ENCODE data around the gene PDF. TPM values are rescaled to one million over a fixed set of nuclear protein-coding genes. Genes with fewer than 3 reads are reported as not detected.

PDF gene
- total and polyA plus RNA-seq, 2 of the 13 experiments (the other 11 are each of a cell fraction or from before 2014, with no cell fraction given), result 12.4 to 48.8 TPM

- Histone ChIP-seq H3K27ac (ENCODE audit: extremely low read length, insufficient read depth, low read length) (no peak overlapping the region), H3K9me3 (ENCODE audit: low read length) (no peaks in the 10 kb centered on the region), H2AFZ (ENCODE audit: low read length) (no peak overlapping the region), H3K9ac (ENCODE audit: insufficient read depth, low read depth, low read length) (no peak overlapping the region), H3K4me3 (replicated peaks in 1 of 3; ENCODE audit: insufficient read depth in 1 of 3, low read depth in 2 of 3, low read length in 3 of 3) (no peak overlapping the region), H4K20me1 (ENCODE audit: insufficient read depth, low read length) (peaks cover 10% of the 10 kb centered on the region), H3K36me3 (replicated peaks in 1 of 2; ENCODE audit: control insufficient read depth in 1 of 2, insufficient read depth in 2 of 2, low read length in 2 of 2) (peaks cover 53 to 82% of the 10 kb centered on the region in 2 experiments), H3K4me2 (ENCODE audit: low read depth, low read length) (no peak overlapping the region), H3K79me2 (ENCODE audit: insufficient read depth, low read length) (peaks cover 20% of the 10 kb centered on the region), H3K4me1 (ENCODE audit: insufficient read depth, low read length) (peaks cover 22% of the 10 kb centered on the region), H3K27me3 (ENCODE audit: control insufficient read depth in 1 of 2, insufficient read depth in 2 of 2, low read length in 2 of 2) (no peaks in the 10 kb centered on the region)
- ChIA-PET CTCF (ENCODE audit: low intra/inter-chr PET ratio, low total read pairs) (no interaction called here), POLR2A (no interaction called here)
- WGBS (ENCODE audit: low lambda C conversion rate), result 97% methylated on average over 22 of the region's 22 CpGs
- in situ Hi-C loops (cut with HindIII; ENCODE audit: extremely low pct_ligation_motif_present, low pct_unique_long_range_greater_than_20kb), result no loop called here
- ATAC-seq (no peak), DNase-seq (ENCODE audit: low spot score) (no peak), FAIRE-seq (no peak)
- BruUV-seq (replicated peaks), result no TSS peak
- intact Hi-C loops (cut with micrococcal nuclease; ENCODE audit: unreplicated experiment), result no loop called here
- no peak for TF ChIP-seq REPIN1 (CRISPR knock-in tag; IDR thresholded peaks at IDR 0.05; ENCODE audit: borderline replicate concordance, low read depth)
- TF ChIP-seq ZNF841 (CRISPR knock-in tag; IDR thresholded peaks at IDR 0.05; ENCODE audit: borderline replicate concordance), result no peak
- no peak for TF ChIP-seq CREB3 (CRISPR knock-in tag; IDR thresholded peaks at IDR 0.05)
- no peak for TF ChIP-seq ZNF788 (CRISPR knock-in tag; IDR thresholded peaks at IDR 0.05; ENCODE audit: borderline replicate concordance)
- no peak for TF ChIP-seq RNF2 (conservative IDR thresholded peaks at IDR 0.05; ENCODE audit: low read depth)
- no peak for TF ChIP-seq SRSF9 (IDR thresholded peaks at IDR 0.05; ENCODE audit: borderline replicate concordance, insufficient read depth, low read depth, low read length, poor library complexity, severe bottlenecking)
- TF ChIP-seq AGO2 (optimal IDR thresholded peaks at IDR 0.05; ENCODE audit: low read depth, low read length), result peak; percentile 93
- TF ChIP-seq, protein P1, sequence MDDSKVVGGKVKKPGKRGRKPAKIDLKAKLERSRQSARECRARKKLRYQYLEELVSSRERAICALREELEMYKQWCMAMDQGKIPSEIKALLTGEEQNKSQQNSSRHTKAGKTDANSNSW (CRISPR knock-in tag; IDR thresholded peaks at IDR 0.05; ENCODE audit: borderline replicate concordance), result no peak
- TF ChIP-seq ZNF772 (CRISPR knock-in tag; IDR thresholded peaks at IDR 0.05), result no peak
- TF ChIP-seq ZBTB38 (CRISPR knock-in tag; IDR thresholded peaks at IDR 0.05), result 0 out of 2 replicates have a peak, but pooled peaks have one; percentile 27
- TF ChIP-seq ZBTB43 (CRISPR knock-in tag; conservative IDR thresholded peaks at IDR 0.05), result no peak
- TF ChIP-seq POLR2G (IDR thresholded peaks at IDR 0.05; ENCODE audit: low read depth, low read length), result peak; percentile 46; the same call in 1 of the 2 replicates
- 0 out of 2 replicates have a peak, but pooled peaks have one; percentile 19 for TF ChIP-seq ZNF687 (CRISPR knock-in tag; IDR thresholded peaks at IDR 0.05)
- TF ChIP-seq ZNF782 (CRISPR knock-in tag; IDR thresholded peaks at IDR 0.05; ENCODE audit: borderline replicate concordance), result no peak
- peak; percentile 31 for TF ChIP-seq AGO1 (IDR thresholded peaks at IDR 0.05; ENCODE audit: low read depth, low read length, poor library complexity, severe bottlenecking)
- TF ChIP-seq ATF3 (CRISPR knock-in tag; IDR thresholded peaks at IDR 0.05), result no peak
These were observed 9.3 kb downstream of the PDF start for GRCh38 chr16:69321080-69321479.
